GM12865 (cell line): Measurements from ENCODE around the gene USP37.

Source experiments
- DNase-seq: peaks from one replicate; pipeline ENCODE4 v3.0.0; 2010; ENCODE audit warnings: low read depth
- H3K4me3 ChIP-seq: 2 replicates; pipeline ENCODE4 v1.5.1; 2011; ENCODE audit warnings: mild to moderate bottlenecking, low read depth, low read length, control low read depth
- CTCF ChIP-seq: IDR thresholded peaks from 2 replicates; pipeline ENCODE4 v1.5.1; 2011; ENCODE audit warnings: low read length, control low read depth, low read depth, inconsistent platforms; ENCODE audit not compliant: insufficient read depth; ENCODE audit errors: missing control alignments

Gene USP37

DNA sequence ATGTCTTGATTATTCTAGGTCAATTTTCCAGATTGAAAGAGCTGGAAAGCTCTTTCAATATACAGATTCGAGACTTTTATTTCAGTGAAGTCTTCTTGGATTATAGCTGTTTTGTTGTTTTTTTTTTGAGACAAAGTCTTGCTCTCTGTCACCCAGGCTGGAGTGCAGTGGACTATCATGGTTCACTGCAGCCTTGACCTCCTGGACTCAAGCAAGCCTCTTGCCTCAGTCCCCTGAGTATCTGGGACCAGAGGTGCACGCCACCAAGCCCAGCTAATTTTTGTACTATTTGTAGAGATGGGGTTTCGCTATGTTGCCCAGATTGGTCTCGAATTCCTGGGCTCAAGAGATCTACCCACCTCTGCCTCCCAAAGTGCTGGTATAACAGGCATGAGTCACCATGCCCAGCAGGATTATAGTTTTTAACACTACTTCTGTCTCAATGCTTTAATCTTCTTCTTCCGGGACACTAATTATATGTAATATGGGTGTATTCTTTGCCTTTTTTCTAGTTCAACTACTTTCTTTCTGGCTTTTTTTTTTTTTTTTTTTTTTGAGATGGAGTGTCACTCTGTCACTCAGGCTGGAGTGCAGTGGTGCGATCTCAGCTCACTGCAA lies 62.3 kb downstream of the USP37 start:
- no peak overlapping the region for H3K4me3 ChIP-seq
- TF ChIP-seq CTCF, result no peak
- DNase-seq, result no peak

DNA sequence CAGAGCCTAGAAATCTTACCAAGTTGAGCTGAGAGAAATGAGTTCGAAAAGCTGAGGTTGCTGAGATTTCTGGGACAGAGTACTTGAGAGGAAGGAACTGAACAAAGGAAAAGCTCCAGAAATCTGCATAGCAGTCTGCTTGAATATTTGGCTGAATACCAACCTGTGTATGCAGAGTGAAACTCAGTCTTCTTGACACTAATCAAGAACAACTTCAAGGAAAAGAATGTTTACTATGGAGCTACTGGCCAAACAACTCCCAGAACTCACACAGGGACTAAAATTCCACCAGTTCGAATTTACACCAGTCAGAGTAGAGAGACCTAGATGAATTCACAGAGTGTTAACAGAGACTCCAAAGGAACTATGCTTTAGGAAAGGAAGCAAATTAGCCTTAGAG lies 66.5 kb downstream of the USP37 start:
- TF ChIP-seq CTCF, result no peak
- no peak overlapping the region for H3K4me3 ChIP-seq
- DNase-seq, result no peak

GRCh38 chr2:218500501-218501060 lies 67.6 kb downstream of the USP37 start:
- H3K4me3 ChIP-seq, result no peak overlapping the region
- TF ChIP-seq CTCF, result no peak
- no peak for DNase-seq

- DNase-seq, result no peak
- H3K4me3 ChIP-seq, result no peak overlapping the region
- TF ChIP-seq CTCF, result no peak
These were observed 82.0 kb downstream of the USP37 start for GRCh38 chr2:218485986-218486667.

DNA sequence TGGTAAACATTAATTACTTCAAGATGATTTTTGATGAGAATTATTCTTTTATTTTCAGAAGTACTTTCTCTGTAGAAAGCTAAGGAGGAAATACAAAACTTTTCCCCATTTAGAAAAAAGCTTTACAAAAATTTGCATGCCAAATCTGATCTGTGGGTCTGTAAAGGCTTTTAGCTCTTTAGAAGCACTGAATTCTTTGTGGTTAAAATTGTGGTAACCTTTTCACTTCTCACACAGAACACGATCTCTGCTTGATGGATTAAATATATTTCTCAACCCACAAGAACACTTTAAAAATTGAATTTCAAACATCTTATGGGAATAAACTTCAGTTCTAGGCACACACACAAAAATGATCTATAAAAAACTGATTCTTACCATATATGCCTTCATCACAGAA lies 85.5 kb downstream of the USP37 start:
- H3K4me3 ChIP-seq, result no peak overlapping the region
- no peak for TF ChIP-seq CTCF
- peak; percentile 17 for DNase-seq

DNA sequence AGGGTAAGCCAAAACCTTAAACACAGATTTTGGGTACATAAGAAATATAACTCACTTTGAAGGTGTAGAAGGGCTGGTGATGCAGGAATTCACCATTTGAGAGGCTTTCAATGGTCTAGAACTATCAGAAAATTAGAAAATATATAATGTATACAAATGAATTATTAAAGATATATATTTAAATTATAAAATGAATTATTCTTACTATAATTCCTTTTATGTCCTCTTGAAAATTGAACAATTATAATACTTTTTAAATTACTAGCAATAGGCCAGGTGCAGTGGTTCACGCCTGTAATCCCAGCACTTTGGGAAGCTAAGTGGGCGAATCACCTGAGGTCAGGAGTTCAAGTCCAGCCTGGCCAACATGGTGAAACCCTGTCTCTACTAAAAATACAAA lies 88.6 kb downstream of the USP37 start:
- no peak for TF ChIP-seq CTCF
- no peak for DNase-seq
- no peak overlapping the region for H3K4me3 ChIP-seq
